ENCODE measurements around the gene C1QL4. TPM values are rescaled to one million over a fixed set of nuclear protein-coding genes. Genes with fewer than 3 reads are reported as not detected.

Gene C1QL4
- total and polyA plus RNA-seq, 2 of the 8 experiments (the other 6 are each of a cell fraction or from before 2014, with no cell fraction given), result 0.28 to 0.63 TPM

DNA sequence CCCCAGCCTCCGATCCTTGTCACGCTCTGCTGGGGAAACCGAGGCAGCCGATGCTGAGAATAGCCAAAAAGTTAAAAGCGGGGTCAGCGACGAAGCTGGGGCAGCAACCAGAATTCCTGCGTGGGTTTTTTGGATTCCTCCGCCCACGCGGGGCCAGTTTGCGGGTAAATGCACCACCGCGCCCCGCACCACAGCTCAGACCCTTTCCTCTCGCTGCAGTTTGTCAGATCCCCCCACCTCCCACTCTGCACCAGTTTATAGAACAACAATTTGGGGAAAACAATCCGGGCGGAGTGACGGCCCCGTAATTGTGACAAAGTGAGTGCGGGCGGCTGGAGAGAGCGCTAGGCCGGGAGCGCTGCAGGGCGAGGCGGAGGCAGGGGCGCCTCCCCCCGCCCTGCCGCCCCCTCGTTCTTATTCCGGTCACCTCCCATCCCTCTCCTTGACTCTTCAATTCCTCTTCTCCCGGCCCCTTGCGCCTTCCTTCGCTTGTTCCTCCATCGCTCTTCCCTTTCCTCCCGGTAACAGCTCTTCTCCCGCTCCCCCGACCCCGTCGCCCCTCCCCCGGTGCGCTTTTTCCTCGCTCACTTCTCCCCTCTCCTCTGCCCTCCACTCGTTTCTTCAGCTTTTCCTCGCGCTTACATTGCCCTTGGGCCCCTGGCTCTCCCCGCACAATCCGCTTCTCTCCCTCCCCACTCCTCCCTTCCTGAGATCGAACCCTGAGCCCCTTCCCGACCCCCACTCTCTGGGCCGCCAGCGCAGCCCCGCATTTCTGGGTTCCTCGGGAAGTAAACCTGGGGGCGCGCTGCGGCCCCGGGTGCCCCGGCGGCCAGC is 9.1 kb upstream of the C1QL4 start (continued):
- TF ChIP-seq MAFK (IDR thresholded peaks at IDR 0.05; ENCODE audit: low read depth, low read length) (no peak), YY1 (IDR thresholded peaks at IDR 0.05; ENCODE audit: low read depth, low read length) (no peak), TBP (IDR thresholded peaks at IDR 0.05; ENCODE audit: low read depth, low read length) (no peak), CEBPB (IDR thresholded peaks at IDR 0.05; ENCODE audit: low read depth, low read length) (no peak), TCF12 (IDR thresholded peaks at IDR 0.05; ENCODE audit: low read depth, low read length) (no peak), POLR2A (IDR thresholded peaks at IDR 0.05; ENCODE audit: control extremely low read depth in 1 of 2, low read depth in 2 of 2, low read length in 2 of 2) (no peak), KDM4A (IDR thresholded peaks at IDR 0.05; ENCODE audit: low read depth, low read length, severe bottlenecking) (peak; percentile 33), KDM5A (IDR thresholded peaks at IDR 0.05; ENCODE audit: low read length) (no peak), KDM1A (IDR thresholded peaks at IDR 0.05; ENCODE audit: borderline replicate concordance, low read length) (no peak), SAP30 (IDR thresholded peaks at IDR 0.05; ENCODE audit: insufficient read depth, insufficient replicate concordance, low read length) (no peak), JUN (IDR thresholded peaks at IDR 0.05; ENCODE audit: low read depth, low read length) (no peak), POLR2AphosphoS5 (IDR thresholded peaks at IDR 0.05; ENCODE audit: low read depth, low read length) (no peak), HDAC6 (IDR thresholded peaks at IDR 0.05; ENCODE audit: low read depth, low read length) (no peak), BCL11A (IDR thresholded peaks at IDR 0.05; ENCODE audit: low read depth in 2 of 2, low read length in 2 of 2) (no peak), BRCA1 (IDR thresholded peaks at IDR 0.05; ENCODE audit: low read depth, low read length) (no peak), SP2 (IDR thresholded peaks at IDR 0.05; ENCODE audit: low read length) (no peak), PHF8 (conservative IDR thresholded peaks at IDR 0.05; ENCODE audit: low read depth, low read length) (no peak), EGR1 (IDR thresholded peaks at IDR 0.05; ENCODE audit: borderline replicate concordance, low read depth, low read length) (peak; percentile 29; the same call in 1 of the 2 replicates), CBX5 (IDR thresholded peaks at IDR 0.05; ENCODE audit: low read depth, low read length) (no peak), JUND (IDR thresholded peaks at IDR 0.05; ENCODE audit: low read length) (no peak), POU5F1 (IDR thresholded peaks at IDR 0.05; ENCODE audit: low read depth, low read length) (no peak), SRF (IDR thresholded peaks at IDR 0.05; ENCODE audit: low read depth, low read length) (no peak), CHD2 (IDR thresholded peaks at IDR 0.05; ENCODE audit: low read length) (no peak)
- TF ChIP-seq, protein P1, sequence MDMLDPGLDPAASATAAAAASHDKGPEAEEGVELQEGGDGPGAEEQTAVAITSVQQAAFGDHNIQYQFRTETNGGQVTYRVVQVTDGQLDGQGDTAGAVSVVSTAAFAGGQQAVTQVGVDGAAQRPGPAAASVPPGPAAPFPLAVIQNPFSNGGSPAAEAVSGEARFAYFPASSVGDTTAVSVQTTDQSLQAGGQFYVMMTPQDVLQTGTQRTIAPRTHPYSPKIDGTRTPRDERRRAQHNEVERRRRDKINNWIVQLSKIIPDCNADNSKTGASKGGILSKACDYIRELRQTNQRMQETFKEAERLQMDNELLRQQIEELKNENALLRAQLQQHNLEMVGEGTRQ (IDR thresholded peaks at IDR 0.05; ENCODE audit: low read length), result no peak

All from H1 (cell line).